ENCODE data around the gene CRTAP. TPM values are rescaled to one million over a fixed set of nuclear protein-coding genes. Genes with fewer than 3 reads are reported as not detected.

Gene CRTAP
- total RNA-seq, 6 donors from 2014 or later, result 75.4 to 235 (median 119) TPM

DNA sequence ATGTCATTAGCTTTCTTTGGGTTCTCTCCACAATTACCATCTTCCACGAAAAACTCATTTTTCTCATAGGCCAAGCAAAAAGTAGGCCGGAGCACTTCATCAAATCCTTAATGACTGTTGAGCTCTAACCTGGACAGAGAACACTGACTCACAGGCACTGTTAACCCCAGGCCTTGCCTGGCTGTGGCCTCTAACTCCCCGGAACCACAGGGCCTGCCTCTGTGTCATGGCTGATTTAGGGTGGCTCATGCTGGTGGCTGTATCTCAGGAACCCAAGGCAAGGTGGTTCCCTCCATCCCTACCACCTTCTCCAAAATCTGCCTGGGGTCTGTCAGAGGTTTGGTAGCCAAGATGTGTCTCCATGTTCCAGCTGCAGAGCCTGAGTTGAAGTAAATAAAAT is 3.6 kb downstream of the CRTAP start:
- no peak for DNase-seq
- Histone ChIP-seq H3K36me3 (peaks cover 5 to 21% (median 11%) of the 10 kb centered on the region in 4 donors), H3K27me3 (no peaks in the 10 kb centered on the region), H3K9me3 (no peaks in the 10 kb centered on the region), H3K4me3 (no peak overlapping the region), H3K4me1 (peaks cover 8 to 31% (median 20%) of the 10 kb centered on the region in 4 donors), H3K27ac (no peak overlapping the region)
- 95 to 98% methylated on average over 3 of the region's 3 CpGs for WGBS, 2 donors
- TF ChIP-seq EP300 (IDR thresholded peaks at IDR 0.05) (no peak), POLR2AphosphoS5 (IDR thresholded peaks at IDR 0.05) (no peak), POLR2A (IDR thresholded peaks at IDR 0.05) (no peak)
- TF ChIP-seq, protein P1, sequence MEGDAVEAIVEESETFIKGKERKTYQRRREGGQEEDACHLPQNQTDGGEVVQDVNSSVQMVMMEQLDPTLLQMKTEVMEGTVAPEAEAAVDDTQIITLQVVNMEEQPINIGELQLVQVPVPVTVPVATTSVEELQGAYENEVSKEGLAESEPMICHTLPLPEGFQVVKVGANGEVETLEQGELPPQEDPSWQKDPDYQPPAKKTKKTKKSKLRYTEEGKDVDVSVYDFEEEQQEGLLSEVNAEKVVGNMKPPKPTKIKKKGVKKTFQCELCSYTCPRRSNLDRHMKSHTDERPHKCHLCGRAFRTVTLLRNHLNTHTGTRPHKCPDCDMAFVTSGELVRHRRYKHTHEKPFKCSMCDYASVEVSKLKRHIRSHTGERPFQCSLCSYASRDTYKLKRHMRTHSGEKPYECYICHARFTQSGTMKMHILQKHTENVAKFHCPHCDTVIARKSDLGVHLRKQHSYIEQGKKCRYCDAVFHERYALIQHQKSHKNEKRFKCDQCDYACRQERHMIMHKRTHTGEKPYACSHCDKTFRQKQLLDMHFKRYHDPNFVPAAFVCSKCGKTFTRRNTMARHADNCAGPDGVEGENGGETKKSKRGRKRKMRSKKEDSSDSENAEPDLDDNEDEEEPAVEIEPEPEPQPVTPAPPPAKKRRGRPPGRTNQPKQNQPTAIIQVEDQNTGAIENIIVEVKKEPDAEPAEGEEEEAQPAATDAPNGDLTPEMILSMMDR (IDR thresholded peaks at IDR 0.05), result no peak
- ATAC-seq (ENCODE audit: low FRiP score in 2 of 2), result no peak

DNA sequence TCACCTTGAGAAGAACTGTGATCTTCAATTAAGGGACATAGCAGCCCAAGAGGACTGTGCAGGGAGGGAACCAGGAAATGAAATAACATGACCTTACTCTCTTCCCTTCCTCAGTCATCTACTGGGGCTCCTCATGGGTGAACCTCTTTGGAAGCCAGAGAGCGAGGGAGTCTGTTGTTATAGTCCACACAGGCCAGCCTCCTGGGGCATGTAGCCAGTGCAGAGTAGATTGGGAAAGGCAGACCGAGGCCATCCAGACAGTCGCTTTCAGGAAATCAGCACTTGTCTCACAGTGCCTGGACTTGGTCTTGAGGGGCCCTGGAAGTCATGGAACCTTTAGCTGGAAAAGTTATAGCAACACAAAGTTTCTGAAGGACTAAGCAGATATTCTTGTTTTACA is 6.1 kb downstream of the CRTAP start:
- DNase-seq (no peak), ATAC-seq (ENCODE audit: low FRiP score in 2 of 2) (no peak)
- Histone ChIP-seq H3K27me3 (no peaks in the 10 kb centered on the region), H3K4me3 (no peak overlapping the region), H3K36me3 (peaks cover 7 to 37% (median 21%) of the 10 kb centered on the region in 4 donors), H3K4me1 (peaks cover 7 to 21% (median 10%) of the 10 kb centered on the region in 4 donors), H3K9me3 (no peaks in the 10 kb centered on the region), H3K27ac (no peak overlapping the region)
- 84 to 86% methylated on average over 3 of the region's 3 CpGs for WGBS, 2 donors
- TF ChIP-seq POLR2A (IDR thresholded peaks at IDR 0.05) (no peak), POLR2AphosphoS5 (IDR thresholded peaks at IDR 0.05) (no peak), EP300 (IDR thresholded peaks at IDR 0.05) (no peak)
- TF ChIP-seq, protein P1 (IDR thresholded peaks at IDR 0.05), result no peak

DNA sequence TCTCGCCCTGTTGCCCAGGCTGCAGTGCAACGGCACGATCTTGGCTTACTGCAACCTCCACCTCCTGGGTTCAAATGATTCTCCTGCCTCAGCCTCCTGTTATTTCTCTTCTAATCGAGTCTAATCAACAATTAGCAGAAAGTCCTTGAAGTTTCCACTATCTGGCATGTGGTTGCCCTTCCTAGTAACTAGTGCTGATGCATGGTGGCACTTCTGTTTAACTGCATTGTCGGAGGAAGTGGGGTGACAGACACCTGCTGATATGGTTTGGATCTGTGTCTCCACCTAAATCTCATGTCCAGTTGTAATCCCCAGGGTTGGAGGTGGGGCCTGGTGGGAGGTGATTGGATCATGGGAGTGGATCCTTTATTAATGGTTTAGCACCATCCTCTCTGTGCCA is 9.2 kb downstream of the CRTAP start:
- ATAC-seq (ENCODE audit: low FRiP score in 2 of 2) (no peak), DNase-seq (no peak)
- WGBS, 2 donors, result 91 to 94% methylated on average over 5 of the region's 5 CpGs
- TF ChIP-seq EP300 (IDR thresholded peaks at IDR 0.05) (no peak), POLR2A (IDR thresholded peaks at IDR 0.05) (no peak), POLR2AphosphoS5 (IDR thresholded peaks at IDR 0.05) (no peak)
- TF ChIP-seq, protein P1 (IDR thresholded peaks at IDR 0.05), result no peak
- no peaks in the 10 kb centered on the region for H3K27me3 ChIP-seq
- no peak overlapping the region for H3K27ac ChIP-seq
- H3K4me1 ChIP-seq, result no peaks in the 10 kb centered on the region
- no peaks in the 10 kb centered on the region for H3K9me3 ChIP-seq
- no peak overlapping the region for H3K4me3 ChIP-seq
- peaks cover 15 to 62% (median 37%) of the 10 kb centered on the region in 4 donors for H3K36me3 ChIP-seq

DNA sequence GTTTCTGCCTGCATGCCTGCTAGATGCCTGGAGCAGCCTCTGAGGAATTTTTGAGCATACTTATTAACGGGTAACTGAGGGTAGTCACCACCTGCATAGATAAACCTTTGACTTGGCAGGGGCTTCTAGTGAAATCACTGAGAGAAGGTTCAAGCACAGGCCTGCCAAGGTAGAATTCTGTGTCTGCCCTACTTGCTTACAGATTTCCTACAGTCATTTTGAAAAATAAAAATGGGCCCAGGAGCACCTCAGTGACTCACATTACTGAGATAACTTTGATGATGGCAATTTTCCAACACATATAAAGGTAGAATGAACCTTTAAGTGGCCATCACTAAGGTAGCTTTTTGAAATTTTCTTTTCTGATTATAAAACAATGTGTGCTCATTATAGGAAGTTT is 10.8 kb downstream of the CRTAP start:
- H3K9me3 ChIP-seq, result no peaks in the 10 kb centered on the region
- H3K27ac ChIP-seq, result no peak overlapping the region
- ATAC-seq (ENCODE audit: low FRiP score in 2 of 2) (no peak), DNase-seq (no peak)
- no peak for TF ChIP-seq EP300 (IDR thresholded peaks at IDR 0.05)
- TF ChIP-seq POLR2A (IDR thresholded peaks at IDR 0.05), result no peak
- H3K4me3 ChIP-seq, result no peak overlapping the region
- no peaks in the 10 kb centered on the region for H3K27me3 ChIP-seq
- peaks cover 16 to 66% (median 34%) of the 10 kb centered on the region in 4 donors for H3K36me3 ChIP-seq
- H3K4me1 ChIP-seq, result no peaks in the 10 kb centered on the region
- WGBS, 2 donors, result 57 to 94% methylated on average over 1 of the region's 1 CpG

DNA sequence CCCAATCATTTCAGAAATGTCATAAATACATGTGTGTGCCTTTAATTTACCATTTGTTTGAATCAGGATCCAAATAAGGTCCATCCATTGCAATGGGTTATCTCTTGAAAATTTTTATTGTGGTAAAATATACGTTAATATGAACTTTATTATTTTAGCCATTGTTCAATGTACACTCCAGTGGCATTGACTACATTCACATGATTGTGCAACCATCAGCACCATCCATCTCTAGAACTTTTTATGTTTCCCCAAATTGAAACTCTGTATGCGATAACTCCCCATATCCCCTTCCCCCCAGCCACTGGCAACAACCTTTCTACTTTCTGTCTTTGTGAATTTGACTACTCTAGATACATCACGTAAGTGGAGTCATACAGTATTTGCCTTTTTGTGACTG is 12.0 kb downstream of the CRTAP start:
- DNase-seq (no peak), ATAC-seq (ENCODE audit: low FRiP score in 2 of 2) (no peak)
- Histone ChIP-seq H3K27me3 (no peaks in the 10 kb centered on the region), H3K9me3 (no peaks in the 10 kb centered on the region), H3K4me1 (no peaks in the 10 kb centered on the region), H3K36me3 (peaks cover 19 to 70% (median 35%) of the 10 kb centered on the region in 4 donors), H3K27ac (no peak overlapping the region), H3K4me3 (no peak overlapping the region)
- 92 to 99% methylated on average over 3 of the region's 3 CpGs for WGBS, 2 donors
- TF ChIP-seq EP300 (IDR thresholded peaks at IDR 0.05) (no peak), POLR2AphosphoS5 (IDR thresholded peaks at IDR 0.05) (no peak), POLR2A (IDR thresholded peaks at IDR 0.05) (no peak)
- TF ChIP-seq, protein P1 (IDR thresholded peaks at IDR 0.05), result no peak
